T-helper 2 cell treated with Interferon-gamma antibody and Interleukin-4, amounts not matched to agents 100 ng/mL and 5 ng/mL, for 36 hours (primary cell): ENCODE data around the gene ZNF630. TPM values are rescaled to one million over a fixed set of nuclear protein-coding genes. Genes with fewer than 3 reads are reported as not detected.
"Not testable (repeated sequence)": the region's sequence is repeated elsewhere in the genome, so short reads cannot be mapped to it uniquely, and the experiment has no call there.

Source experiments
- intact Hi-C: fragments of 100-400 bp; cut with micrococcal nuclease; formaldehyde crosslinking; loops from one replicate; pipeline ENCODE4 v1.15.1; 2023
- total RNA-seq: library from RNA; stranded (reverse); gene quantifications from 2 replicates; pipeline ENCODE4 v1.2.3, GENCODE V29; 2022

Gene ZNF630
- total RNA-seq, 1 donor from 2014 or later = 0.52 TPM

DNA sequence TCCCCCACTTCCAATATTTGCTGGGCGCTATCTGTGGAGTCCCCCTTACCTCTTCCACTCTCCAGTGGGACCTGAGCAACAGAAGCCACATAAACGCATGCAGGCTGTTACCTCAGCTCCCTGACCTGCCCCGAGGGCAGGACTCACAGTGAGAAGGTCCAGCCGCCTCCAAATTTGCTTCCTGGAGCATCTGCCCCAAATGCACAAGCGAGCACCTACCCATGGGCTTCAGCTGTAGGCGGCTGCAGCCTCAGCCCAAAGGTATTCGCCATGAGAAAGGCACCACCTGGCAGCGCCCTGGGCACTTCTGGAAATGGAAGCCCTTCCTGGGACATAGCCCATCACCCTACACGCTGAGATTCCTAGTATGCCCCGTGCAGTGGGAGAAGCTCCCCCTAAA is 41.2 kb downstream of the ZNF630 start:
- intact Hi-C loops = no loop called here

DNA sequence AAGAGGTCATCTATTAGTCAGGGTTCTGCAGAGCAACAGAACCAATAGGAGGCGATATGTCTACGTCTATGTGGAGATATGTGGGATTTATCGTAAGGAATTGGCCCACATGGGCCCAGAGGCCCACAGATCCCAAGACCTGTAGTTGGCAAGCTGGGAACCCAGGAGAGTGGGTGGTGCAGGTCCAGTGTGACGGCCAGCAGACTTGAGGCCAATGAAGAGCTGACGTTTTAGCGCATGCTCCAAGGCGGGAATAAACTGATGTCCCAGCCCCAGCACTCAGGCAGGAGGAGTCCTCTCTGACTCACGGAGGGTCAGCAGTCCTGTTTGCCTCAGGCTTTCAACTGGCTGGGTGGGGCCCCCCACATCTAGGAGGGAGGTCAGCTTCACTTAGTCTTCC is 43.3 kb downstream of the ZNF630 start:
- intact Hi-C loops = loop anchor here (5.0 to 10.0 kb wide), 3 partner anchors 373 to 543 kb away; partner anchors contain the start of genes ARAF, ELK1, UXT and ZNF41

DNA sequence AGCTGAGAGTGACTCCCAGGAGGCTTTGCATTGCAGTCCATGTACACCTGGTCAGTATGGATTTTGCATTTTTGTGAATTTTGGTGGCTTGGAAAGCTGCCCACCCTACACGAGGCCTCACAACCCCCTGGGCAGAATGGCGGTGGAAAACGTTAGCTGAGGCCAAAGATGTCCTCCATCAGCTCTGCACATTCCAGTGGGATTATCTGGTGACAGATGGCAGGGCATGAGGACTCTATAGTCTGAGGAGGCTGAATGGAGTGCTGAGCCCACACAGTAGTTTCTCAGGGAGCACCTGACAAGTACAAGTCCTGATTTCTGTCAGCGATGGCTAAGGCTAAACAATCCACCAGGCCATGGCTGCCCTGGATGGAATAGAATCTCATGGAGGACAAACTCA is 43.9 kb downstream of the ZNF630 start:
- intact Hi-C loops = loop anchor here (5.0 to 10.0 kb wide), 3 partner anchors 373 to 543 kb away; partner anchors contain the start of genes ARAF, ELK1, UXT and ZNF41

DNA sequence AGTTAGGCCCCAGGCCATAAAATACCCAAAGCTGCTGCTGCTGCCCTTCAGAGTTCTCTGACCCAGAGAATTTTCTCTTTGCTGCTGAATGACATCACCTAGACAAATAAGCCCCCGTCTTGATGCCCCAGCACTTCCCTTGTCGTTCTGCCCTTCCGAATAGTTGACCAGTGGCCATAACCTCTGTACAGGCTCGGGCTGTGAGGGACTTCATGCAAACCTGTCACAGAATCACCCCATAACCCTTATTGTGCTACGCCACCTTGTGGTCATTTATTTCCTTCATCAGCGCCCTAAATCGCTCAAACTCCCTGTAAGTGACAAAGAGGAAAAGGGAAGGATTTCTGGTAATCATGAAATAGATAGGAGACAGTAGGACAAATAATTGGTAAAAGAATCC is 45.9 kb downstream of the ZNF630 start:
- intact Hi-C loops = loop anchor here (5.0 to 10.0 kb wide), 3 partner anchors 371 to 541 kb away; partner anchors contain the start of genes ARAF, ELK1, UXT and ZNF41

DNA sequence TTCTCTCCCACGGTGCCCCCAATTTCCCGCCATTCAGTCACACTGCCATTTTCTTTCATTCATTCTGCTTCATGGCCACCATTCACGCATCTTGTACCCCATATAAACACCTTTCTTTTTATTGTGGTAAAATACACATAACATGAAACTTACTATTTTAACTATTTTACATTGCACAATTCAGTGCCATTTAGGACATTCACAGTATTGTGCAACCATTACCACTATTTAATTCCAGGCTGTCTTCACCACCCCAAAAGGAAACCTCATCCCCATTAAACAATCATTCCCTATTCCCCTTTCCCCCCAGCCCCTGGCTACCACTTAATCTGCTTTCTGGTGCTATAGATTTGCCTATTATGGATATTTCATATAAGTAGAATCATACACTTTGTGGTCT is 48.7 kb downstream of the ZNF630 start:
- intact Hi-C loops = loop anchor here (10.0 kb wide), 2 partner anchors 368 to 538 kb away; partner anchors contain the start of genes ELK1, UXT and ZNF41

DNA sequence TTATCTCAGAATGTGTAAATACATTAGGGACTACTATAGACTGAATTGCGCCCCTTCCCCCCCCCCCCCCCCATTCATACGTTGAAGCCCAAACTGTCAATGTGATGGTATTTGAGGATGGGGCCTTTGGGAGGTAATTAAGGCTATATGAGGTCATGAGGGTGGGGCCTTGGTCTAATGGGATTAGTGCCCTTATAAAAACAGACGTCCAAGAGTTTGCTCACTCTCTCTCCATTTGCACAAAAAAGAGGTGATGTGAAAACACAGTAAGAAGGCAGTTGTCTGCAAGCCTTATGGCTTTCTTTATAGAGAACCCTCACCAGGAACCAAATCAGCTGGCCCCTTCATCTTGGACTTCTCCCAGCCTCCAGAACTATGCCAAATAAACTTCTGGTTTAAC is 49.3 kb downstream of the ZNF630 start:
- intact Hi-C loops = loop anchor here (10.0 kb wide), 2 partner anchors 367 to 537 kb away; partner anchors contain the start of genes ELK1, UXT and ZNF41

DNA sequence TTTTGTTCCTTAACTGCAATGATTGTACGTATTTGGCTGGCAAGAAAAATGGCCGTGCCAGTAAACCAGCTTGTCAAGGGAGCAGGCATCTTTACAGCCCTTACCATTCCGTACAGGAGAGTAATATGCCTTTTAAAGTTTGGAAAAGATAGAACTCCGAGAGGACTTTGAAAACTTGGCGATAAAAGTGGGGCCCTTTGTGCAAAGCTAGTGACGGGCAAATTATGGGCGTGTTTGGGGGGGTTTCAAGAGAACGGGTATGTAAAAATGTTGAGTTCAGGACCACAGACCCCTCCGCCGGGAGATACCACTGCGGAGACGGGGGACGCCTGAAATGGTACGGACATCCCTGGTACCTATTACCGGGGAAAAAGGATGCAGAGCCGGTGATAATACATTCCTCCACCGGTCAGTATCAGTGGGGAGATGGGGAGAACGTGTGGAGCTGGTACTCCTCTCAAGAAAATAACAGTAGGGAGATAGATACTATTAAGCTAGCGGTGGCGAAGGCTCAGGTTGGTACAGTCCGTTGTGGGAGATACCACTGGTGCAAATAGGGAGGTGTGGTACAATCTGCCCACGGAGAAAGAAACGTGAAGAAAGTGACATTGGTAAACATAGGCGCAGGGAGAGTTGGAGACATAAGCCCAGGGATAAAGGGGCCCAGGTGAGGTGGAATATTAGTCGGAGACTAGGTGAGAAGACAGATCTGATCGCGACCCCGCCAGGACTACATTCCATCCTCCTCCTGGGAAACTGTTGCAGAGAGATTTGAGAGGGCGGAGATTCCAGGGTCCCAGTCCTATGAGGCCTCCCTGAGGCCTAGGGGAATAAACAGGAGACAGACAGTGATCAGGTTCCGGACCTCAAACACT is 50.2 kb downstream of the ZNF630 start:
- intact Hi-C loops = loop anchor here (10.0 kb wide), 2 partner anchors 366 to 536 kb away; partner anchors contain the start of genes ELK1, UXT and ZNF41

DNA sequence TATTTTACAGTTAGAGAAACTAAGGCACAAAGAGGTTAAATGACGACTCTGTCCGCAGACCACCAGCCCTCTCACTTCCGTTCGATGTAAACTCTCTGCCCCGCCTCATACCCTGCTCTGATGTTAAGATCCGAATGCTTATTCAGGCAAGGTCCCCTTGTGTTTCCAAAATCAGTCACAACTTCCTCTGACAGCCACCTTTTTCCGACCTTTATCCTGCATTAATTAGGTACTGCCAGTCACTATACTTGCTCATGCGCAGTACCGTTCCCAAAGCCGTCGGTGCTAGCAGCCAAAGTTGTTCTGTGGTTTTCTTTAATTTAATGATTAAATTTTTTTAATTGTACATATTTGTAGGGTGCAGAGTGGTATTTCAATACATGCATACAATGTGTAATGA is 51.0 kb downstream of the ZNF630 start:
- intact Hi-C loops = loop anchor here (10.0 kb wide), 2 partner anchors 366 to 536 kb away; partner anchors contain the start of genes ELK1, UXT and ZNF41

DNA sequence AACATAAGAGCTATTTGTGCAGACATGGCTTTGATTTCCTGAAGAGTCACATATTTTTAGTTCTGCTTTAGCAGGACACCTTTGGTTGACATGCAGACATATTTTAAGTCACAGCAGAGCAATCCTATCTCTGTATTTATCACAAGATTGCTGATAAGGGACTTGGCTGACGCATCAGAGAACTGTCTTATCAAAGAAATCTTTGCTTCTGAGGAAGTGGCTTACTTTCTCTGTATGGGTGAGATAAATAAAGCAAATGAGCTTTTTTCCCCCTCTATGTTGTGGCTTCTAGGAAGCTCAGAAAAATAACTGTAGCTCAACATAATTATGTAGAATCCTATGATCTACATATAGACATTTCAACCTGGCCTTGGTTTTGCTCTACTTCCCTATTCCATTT is 51.5 kb downstream of the ZNF630 start:
- intact Hi-C loops = loop anchor here (10.0 kb wide), 2 partner anchors 365 to 535 kb away; partner anchors contain the start of genes ELK1, UXT and ZNF41

DNA sequence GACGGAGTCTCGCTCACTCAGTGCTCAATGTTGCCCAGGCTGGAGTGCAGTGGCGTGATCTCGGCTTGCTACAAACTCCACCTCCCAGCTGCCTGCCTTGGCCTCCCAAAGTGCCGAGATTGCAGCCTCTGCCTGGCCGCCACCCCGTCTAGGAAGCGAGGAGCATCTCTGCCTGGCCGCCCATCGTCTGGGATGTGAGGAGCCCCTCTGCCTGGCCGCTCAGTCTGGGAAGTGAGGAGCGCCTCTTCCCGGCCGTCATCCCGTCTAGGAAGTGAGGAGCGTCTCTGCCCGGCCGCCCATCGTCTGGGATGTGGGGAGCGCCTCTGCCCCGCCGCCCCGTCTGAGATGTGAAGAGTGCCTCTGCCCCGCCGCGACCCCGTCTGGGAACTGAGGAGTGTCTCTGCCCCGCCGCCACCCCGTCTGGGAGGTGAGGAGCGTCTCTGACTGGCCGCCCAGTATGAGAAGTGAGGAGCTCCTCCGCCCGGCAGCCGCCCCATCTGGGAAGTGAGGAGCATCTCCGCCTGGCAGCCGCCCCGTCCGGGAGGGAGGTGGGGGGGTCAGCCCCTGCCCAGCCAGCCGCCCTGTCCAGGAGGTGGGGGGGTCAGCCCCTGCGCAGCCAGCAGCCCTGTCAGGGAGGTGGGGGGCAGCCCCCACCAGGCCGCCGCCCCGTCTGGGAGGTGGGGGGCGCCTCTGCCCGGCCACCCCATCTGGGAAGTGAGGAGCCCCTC is 54.7 kb downstream of the ZNF630 start:
- intact Hi-C loops = not testable (repeated sequence)

DNA sequence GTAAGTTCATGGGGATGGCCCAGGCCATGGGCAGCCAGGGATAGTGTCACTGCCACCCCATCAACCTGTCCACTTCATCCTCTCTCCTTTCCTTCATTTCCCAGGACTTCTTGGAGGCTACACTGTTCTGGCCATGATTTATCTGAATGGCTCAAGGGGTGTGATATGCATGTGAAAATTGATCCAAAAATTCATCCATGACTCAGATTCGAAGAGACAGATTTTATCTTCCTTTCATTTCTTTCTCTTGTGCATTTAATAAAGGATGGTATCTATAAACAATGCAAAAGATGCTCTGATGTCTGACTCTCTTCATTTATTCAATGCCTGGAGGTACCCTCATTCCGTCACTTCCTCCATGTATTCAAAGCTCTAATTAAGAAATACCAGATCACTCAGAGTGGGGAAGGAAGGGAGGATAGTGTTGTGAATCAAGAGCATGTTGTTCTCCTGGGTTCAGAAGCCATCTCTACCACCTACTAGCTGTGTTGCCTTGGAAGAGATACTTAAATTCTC is 61.9 kb downstream of the ZNF630 start:
- intact Hi-C loops = not testable (repeated sequence)

Other genes starting within 250 kb of the ZNF630 start
- gene ZNF81, start 234.7 kb downstream of the ZNF630 start, total RNA-seq = 7.2 and 7.8 TPM in 2 replicates
- 6.2 and 6.5 TPM in 2 replicates for gene ZNF182, start 67.7 kb downstream of the ZNF630 start, total RNA-seq
- not detected in 2 replicates for gene SPACA5, start 64.7 kb downstream of the ZNF630 start, total RNA-seq
- not detected in 2 replicates for gene SPACA5B, start 59.0 kb upstream of the ZNF630 start, total RNA-seq
- not detected in 2 replicates for gene SSX5, start 125.2 kb upstream of the ZNF630 start, total RNA-seq
- not detected in 2 replicates for gene SSX1, start 183.8 kb upstream of the ZNF630 start, total RNA-seq